ENCODE measurements around the gene TMEM217. TPM values are rescaled to one million over a fixed set of nuclear protein-coding genes. Genes with fewer than 3 reads are reported as not detected.
A peak's percentile ranks its signal among the peaks of the same experiment; 100 is the strongest.

Gene TMEM217
- total RNA-seq, 1 donor from 2014 or later, result 0.26 TPM

- TF ChIP-seq CTCF (IDR thresholded peaks at IDR 0.05; ENCODE audit: insufficient read depth, low read length, severe bottlenecking), result peak; percentile 90
- no peak overlapping the region for H3K4me3 ChIP-seq (ENCODE audit: low read depth, low read length)
- DNase-seq (ENCODE audit: low read depth) (peak; percentile 78), FAIRE-seq (no peak)
- no peaks in the 10 kb centered on the region for H3K36me3 ChIP-seq (ENCODE audit: control insufficient read depth, insufficient read depth, low read length)
- H3K27me3 ChIP-seq (ENCODE audit: control insufficient read depth, insufficient read depth, low read length), result no peaks in the 10 kb centered on the region
Observed at GRCh38 chr6:37207903-37208456, 50.0 kb downstream of the TMEM217 start.

- no peak for DNase-seq (ENCODE audit: low read depth)
- FAIRE-seq, result no peak
- no peak for TF ChIP-seq CTCF (IDR thresholded peaks at IDR 0.05; ENCODE audit: insufficient read depth, low read length, severe bottlenecking)
- Histone ChIP-seq H3K27me3 (ENCODE audit: control insufficient read depth, insufficient read depth, low read length) (peaks cover under 1% of the 10 kb centered on the region), H3K4me3 (ENCODE audit: low read depth, low read length) (no peak overlapping the region), H3K36me3 (ENCODE audit: control insufficient read depth, insufficient read depth, low read length) (no peaks in the 10 kb centered on the region)
Observed at GRCh38 chr6:37206622-37207021, 51.3 kb downstream of the TMEM217 start.

- TF ChIP-seq CTCF (IDR thresholded peaks at IDR 0.05; ENCODE audit: insufficient read depth, low read length, severe bottlenecking), result no peak
- H3K36me3 ChIP-seq (ENCODE audit: control insufficient read depth, insufficient read depth, low read length), result no peaks in the 10 kb centered on the region
- FAIRE-seq (no peak), DNase-seq (ENCODE audit: low read depth) (no peak)
- H3K4me3 ChIP-seq (ENCODE audit: low read depth, low read length), result no peak overlapping the region
- peaks cover 2% of the 10 kb centered on the region for H3K27me3 ChIP-seq (ENCODE audit: control insufficient read depth, insufficient read depth, low read length)
Observed at GRCh38 chr6:37205997-37206340, 52.0 kb downstream of the TMEM217 start.

- H3K36me3 ChIP-seq (ENCODE audit: control insufficient read depth, insufficient read depth, low read length), result no peaks in the 10 kb centered on the region
- no peak for FAIRE-seq
- no peak for TF ChIP-seq CTCF (IDR thresholded peaks at IDR 0.05; ENCODE audit: insufficient read depth, low read length, severe bottlenecking)
- DNase-seq (ENCODE audit: low read depth), result no peak
- no peak overlapping the region for H3K4me3 ChIP-seq (ENCODE audit: low read depth, low read length)
- peaks cover 2% of the 10 kb centered on the region for H3K27me3 ChIP-seq (ENCODE audit: control insufficient read depth, insufficient read depth, low read length)
Observed at GRCh38 chr6:37205175-37205996, 52.6 kb downstream of the TMEM217 start.

- H3K36me3 ChIP-seq (ENCODE audit: control insufficient read depth, insufficient read depth, low read length), result no peaks in the 10 kb centered on the region
- H3K27me3 ChIP-seq (ENCODE audit: control insufficient read depth, insufficient read depth, low read length), result peaks cover 4% of the 10 kb centered on the region
- DNase-seq (ENCODE audit: low read depth) (peak; percentile 70), FAIRE-seq (no peak)
- no peak for TF ChIP-seq CTCF (IDR thresholded peaks at IDR 0.05; ENCODE audit: insufficient read depth, low read length, severe bottlenecking)
- no peak overlapping the region for H3K4me3 ChIP-seq (ENCODE audit: low read depth, low read length)
Observed at GRCh38 chr6:37204014-37204751, 53.8 kb downstream of the TMEM217 start.

Measured in bronchial epithelial cell (primary cell).